GM10266 (cell line): ENCODE data around the gene PTGFR.

ENCODE experiments used
- DNase-seq: peaks from one replicate; pipeline ENCODE4 v3.0.0; 2012; ENCODE audit errors: extremely low spot score
- CTCF ChIP-seq: IDR thresholded peaks from 2 replicates; pipeline ENCODE4 v1.5.1; 2012; ENCODE audit warnings: mild to moderate bottlenecking, low read depth; ENCODE audit not compliant: control insufficient read depth, insufficient read depth; ENCODE audit errors: missing control alignments

Gene PTGFR

GRCh38 chr1:78540048-78540447, 49.3 kb downstream of the PTGFR start:
- no peak for DNase-seq
- no peak for TF ChIP-seq CTCF

- no peak for TF ChIP-seq CTCF
- no peak for DNase-seq
Observed at GRCh38 chr1:78541479-78541878, 50.7 kb downstream of the PTGFR start.

- no peak for TF ChIP-seq CTCF
- DNase-seq = no peak
Observed at GRCh38 chr1:78543941-78544643, 53.3 kb downstream of the PTGFR start.

GRCh38 chr1:78547081-78547480, 56.3 kb downstream of the PTGFR start:
- TF ChIP-seq CTCF = no peak
- DNase-seq = no peak

GRCh38 chr1:78549331-78549730, 58.6 kb downstream of the PTGFR start:
- DNase-seq = no peak
- TF ChIP-seq CTCF = no peak

- no peak for DNase-seq
Observed at GRCh38 chr1:78549891-78550290, 59.1 kb downstream of the PTGFR start.

GRCh38 chr1:78553859-78554258, 63.1 kb downstream of the PTGFR start:
- no peak for TF ChIP-seq CTCF
- DNase-seq = no peak

More at GRCh38 chr1:78549891-78550290, 59.1 kb downstream of the PTGFR start:
- TF ChIP-seq CTCF = no peak
